A549 (cell line): ENCODE measurements around the gene PLEKHA6. TPM values are rescaled to one million over a fixed set of nuclear protein-coding genes. Genes with fewer than 3 reads are reported as not detected.

ENCODE experiments used
- ATAC-seq, 2 experiments: fragments of 200-7000 bp in 1 of 2; fragments of >200 bp in 1 of 2; cut with Nextera tagmentation in 1 of 2; cut with Tn5 transposase in 1 of 2; 3 replicates each; pipeline versions ENCODE4 v1.8.0 to v1.9.1; 2018 to 2020; ENCODE audit warnings: mild to moderate bottlenecking in 1 of 2, moderate library complexity in 1 of 2
- CTCF ChIA-PET: fragments of 300-600 bp; sonication (Branson Sonifier 250); formaldehyde crosslinking; extraction: SDS; loops from one replicate; lab custom pipeline; 2021; ENCODE audit warnings: antibody characterized with exemption, inconsistent platforms; lab: Yijun Ruan, JAX
- POLR2A ChIA-PET: fragments of 350-600 bp; formaldehyde crosslinking; extraction: SDS; loops from one replicate; lab custom pipeline; 2021; ENCODE audit warnings: antibody characterized with exemption, inconsistent platforms; lab: Yijun Ruan, JAX
- DNase-seq, 2 experiments: peaks; one replicate each; pipeline versions ENCODE4 v3.0.0 to v3.0.0-alpha.2; 2011 to 2016; ENCODE audit warnings: low read depth in 1 of 2, low spot score in 1 of 2
- FAIRE-seq: peaks from 2 replicates; lab custom pipeline; 2011; peaks lifted over from hg19 to GRCh38; lab: Jason Lieb, UNC
- H3K27ac ChIP-seq, 2 experiments: fragments of >200 bp; sonication (Bioruptor Twin); formaldehyde crosslinking; 3 replicates each; pipeline ENCODE4 v1.5.1; 2016 to 2017
- H3K4me1 ChIP-seq: fragments of >200 bp; sonication (Bioruptor Twin); formaldehyde crosslinking; 3 replicates; pipeline ENCODE4 v1.6.1; 2016
- H3K4me2 ChIP-seq: fragments of >200 bp; sonication (Bioruptor Twin); formaldehyde crosslinking; 3 replicates; pipeline ENCODE4 v1.6.1; 2016
- H3K4me3 ChIP-seq: fragments of >200 bp; sonication (Bioruptor Twin); formaldehyde crosslinking; 3 replicates; pipeline ENCODE4 v1.5.1; 2016
- H3K9me3 ChIP-seq: fragments of >200 bp; sonication (Bioruptor Twin); formaldehyde crosslinking; 3 replicates; pipeline ENCODE4 v1.6.1; 2016
- CBX2 ChIP-seq: fragments of 200-600 bp; sonication (generic); IDR thresholded peaks from 2 replicates; pipeline ENCODE4 v1.6.1; 2016; ENCODE audit warnings: low read depth, mild to moderate bottlenecking, borderline replicate concordance
- CTCF ChIP-seq: fragments of >200 bp; sonication (Bioruptor Twin); formaldehyde crosslinking; IDR thresholded peaks from 3 replicates; pipeline ENCODE4 v1.5.1; 2016
- E2F6 ChIP-seq: IDR thresholded peaks from 2 replicates; pipeline ENCODE4 v1.6.1; 2012; ENCODE audit warnings: low read depth, borderline replicate concordance
- EHF ChIP-seq: fragments of 250-450 bp; sonication (Bioruptor Pico); IDR thresholded peaks from 2 replicates; pipeline ENCODE4 v1.5.0; 2020; ENCODE audit warnings: mild to moderate bottlenecking
- ELK1 ChIP-seq: fragments of 150-350 bp; IDR thresholded peaks from 2 replicates; pipeline ENCODE4 v1.6.1; 2014; ENCODE audit warnings: low read depth, mild to moderate bottlenecking, low read length
- GATA3 ChIP-seq: IDR thresholded peaks from 2 replicates; pipeline ENCODE4 v1.6.1; 2012; ENCODE audit warnings: borderline replicate concordance
- HES2 ChIP-seq: fragments of >200 bp; sonication (Bioruptor Twin); formaldehyde crosslinking; IDR thresholded peaks from 2 replicates; pipeline ENCODE4 v1.6.1; 2016
- HMGXB4 ChIP-seq: fragments of 250-450 bp; sonication (Bioruptor Pico); IDR thresholded peaks from 2 replicates; pipeline ENCODE4 v1.5.0; 2021; ENCODE audit warnings: mild to moderate bottlenecking, moderate library complexity, borderline replicate concordance
- HOXB13 ChIP-seq: fragments of 250-450 bp; sonication (Bioruptor Pico); IDR thresholded peaks from 2 replicates; pipeline ENCODE4 v1.5.0; 2020; ENCODE audit warnings: low read depth, mild to moderate bottlenecking, moderate library complexity
- HOXB5 ChIP-seq: fragments of 250-450 bp; sonication (Bioruptor Pico); IDR thresholded peaks from 2 replicates; pipeline ENCODE4 v1.5.0; 2020; ENCODE audit warnings: mild to moderate bottlenecking, moderate library complexity
- JUNB ChIP-seq: fragments of >200 bp; sonication (Bioruptor Twin); formaldehyde crosslinking; IDR thresholded peaks from 2 replicates; pipeline ENCODE4 v1.6.1; 2016
- KDM1A ChIP-seq: fragments of 200-600 bp; sonication (generic); IDR thresholded peaks from 2 replicates; pipeline ENCODE4 v1.6.1; 2016; ENCODE audit warnings: low read depth, mild to moderate bottlenecking
- MAFK ChIP-seq: fragments of 450-650 bp; IDR thresholded peaks from 2 replicates; pipeline ENCODE4 v1.6.1; 2014; ENCODE audit not compliant: partially characterized antibody
- MAX ChIP-seq: IDR thresholded peaks from 2 replicates; pipeline ENCODE4 v1.6.1; 2012
- MAZ ChIP-seq: fragments of 150-350 bp; IDR thresholded peaks from 2 replicates; pipeline ENCODE4 v1.6.1; 2014; ENCODE audit warnings: antibody characterized with exemption, low read depth, low read length, borderline replicate concordance
- MYC ChIP-seq: IDR thresholded peaks from 2 replicates; pipeline ENCODE4 v1.6.1; 2012; ENCODE audit warnings: mild to moderate bottlenecking, inconsistent platforms, low read length, improper control_type of control experiment, borderline replicate concordance
- PBX3 ChIP-seq: IDR thresholded peaks from 2 replicates; pipeline ENCODE4 v1.6.1; 2012
- SREBF2 ChIP-seq: fragments of 450-650 bp; IDR thresholded peaks from 2 replicates; pipeline ENCODE4 v1.6.1; 2014; ENCODE audit warnings: mild to moderate bottlenecking, moderate library complexity
- ZFP36 ChIP-seq: fragments of 450-650 bp; IDR thresholded peaks from 2 replicates; pipeline ENCODE4 v1.6.1; 2014; ENCODE audit warnings: borderline replicate concordance; ENCODE audit not compliant: partially characterized antibody
- WGBS: methylation state at CpG from one replicate; pipeline ENCODE4 v1.1.6; 2017; ENCODE audit errors: missing lambda C conversion rate; 5-methylcytosine and 5-hydroxymethylcytosine counted together
- polyA plus RNA-seq, 4 experiments: library from polyadenylated mRNA; depleted of rRNA in 3 of 4; stranded (reverse); fragments of >200 nt; fragmentation: RNase III in 1 of 4; extraction: RNeasy Plus Mini Kit Qiagen cat#74134 plus additional on column Dnase treatment in 1 of 4; gene quantifications; 2 replicates in 3 of 4; 3 replicates in 1 of 4; pipeline ENCODE4 v1.2.3, GENCODE V29; 2011 to 2017
- TF ChIP-seq, protein P1 (sequence below): fragments of 200-600 bp; sonication (generic); IDR thresholded peaks from 2 replicates; pipeline ENCODE4 v1.6.1; 2016; ENCODE audit warnings: antibody characterized with exemption, mild to moderate bottlenecking, moderate library complexity

PLEKHA6 gene
- polyA plus RNA-seq, 2 of the 4 experiments (the other 2 are of a cell fraction) = 13.0 to 26.2 TPM

DNA sequence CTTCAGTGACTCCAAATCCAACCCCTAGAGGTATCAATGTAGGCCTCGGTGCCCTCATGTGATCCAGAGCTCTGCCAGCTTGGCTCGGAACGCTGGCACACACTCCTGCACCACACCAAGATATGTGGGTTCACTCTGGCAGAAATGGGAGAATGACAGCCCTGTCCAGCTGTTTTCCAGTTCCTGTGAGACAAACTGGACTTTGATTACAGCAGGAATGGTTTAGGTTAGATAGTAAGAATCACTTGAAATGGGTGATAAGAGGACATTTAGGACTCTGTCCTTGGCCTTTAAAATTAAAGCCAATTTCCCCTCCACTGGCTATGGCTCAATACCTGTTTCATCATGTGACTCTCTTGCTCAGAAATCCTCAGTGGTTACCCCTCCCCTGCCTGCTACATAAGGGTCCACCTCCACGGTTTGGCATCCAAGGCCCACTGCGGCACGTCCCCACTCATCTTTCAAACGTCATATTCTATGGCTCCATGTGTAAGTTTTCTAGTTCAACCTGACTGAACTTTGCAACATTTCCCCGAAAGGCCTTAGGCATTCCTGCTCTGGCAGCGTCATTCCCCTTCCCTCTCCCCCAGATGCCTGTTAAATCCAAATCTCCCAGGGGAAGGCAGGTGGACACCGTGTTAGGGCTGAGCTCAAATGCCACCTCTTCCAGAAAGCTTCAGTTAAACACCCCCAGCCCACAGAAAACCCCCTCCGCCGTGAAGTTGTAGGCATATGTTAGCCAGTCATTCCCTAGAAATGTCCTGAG lies 44.7 kb downstream of the PLEKHA6 start:
- CTCF ChIA-PET = interaction anchor here (0.8 to 5.2 kb wide), 7 partner anchors 12 to 188 kb away, joined by 3 to 26 read pairs (median 7); no protein-coding TSS in a partner anchor
- Histone ChIP-seq H3K27ac (peak overlapping the region; percentile 22 to 38; a peak in 2 of 6 replicates), H3K4me3 (no peak overlapping the region), H3K9me3 (no peaks in the 10 kb centered on the region), H3K4me1 (peaks cover 54% of the 10 kb centered on the region), H3K4me2 (no peak overlapping the region)
- no peak for DNase-seq
- WGBS = 85% methylated on average over 11 of the region's 12 CpGs
- no peak for ATAC-seq
- POLR2A ChIA-PET = interaction anchor here (1.2 kb wide), 1 partner anchor 62 kb away, joined by 3 read pairs; no protein-coding TSS in a partner anchor
- no peak for FAIRE-seq
- TF ChIP-seq CBX2 = no peak
- no peak for TF ChIP-seq HMGXB4 (CRISPR knock-in tag)
- no peak for TF ChIP-seq PBX3
- no peak for TF ChIP-seq ZFP36
- TF ChIP-seq E2F6 = no peak
- no peak for TF ChIP-seq EHF (CRISPR knock-in tag)
- TF ChIP-seq MYC = no peak
- TF ChIP-seq CTCF = no peak
- TF ChIP-seq MAX = no peak
- no peak for TF ChIP-seq ELK1
- TF ChIP-seq JUNB = no peak
- TF ChIP-seq MAZ = no peak
- TF ChIP-seq KDM1A = no peak
- no peak for TF ChIP-seq HOXB5 (CRISPR knock-in tag)
- no peak for TF ChIP-seq GATA3
- TF ChIP-seq HOXB13 (CRISPR knock-in tag) = no peak
- TF ChIP-seq SREBF2 = no peak
- TF ChIP-seq, protein P1, sequence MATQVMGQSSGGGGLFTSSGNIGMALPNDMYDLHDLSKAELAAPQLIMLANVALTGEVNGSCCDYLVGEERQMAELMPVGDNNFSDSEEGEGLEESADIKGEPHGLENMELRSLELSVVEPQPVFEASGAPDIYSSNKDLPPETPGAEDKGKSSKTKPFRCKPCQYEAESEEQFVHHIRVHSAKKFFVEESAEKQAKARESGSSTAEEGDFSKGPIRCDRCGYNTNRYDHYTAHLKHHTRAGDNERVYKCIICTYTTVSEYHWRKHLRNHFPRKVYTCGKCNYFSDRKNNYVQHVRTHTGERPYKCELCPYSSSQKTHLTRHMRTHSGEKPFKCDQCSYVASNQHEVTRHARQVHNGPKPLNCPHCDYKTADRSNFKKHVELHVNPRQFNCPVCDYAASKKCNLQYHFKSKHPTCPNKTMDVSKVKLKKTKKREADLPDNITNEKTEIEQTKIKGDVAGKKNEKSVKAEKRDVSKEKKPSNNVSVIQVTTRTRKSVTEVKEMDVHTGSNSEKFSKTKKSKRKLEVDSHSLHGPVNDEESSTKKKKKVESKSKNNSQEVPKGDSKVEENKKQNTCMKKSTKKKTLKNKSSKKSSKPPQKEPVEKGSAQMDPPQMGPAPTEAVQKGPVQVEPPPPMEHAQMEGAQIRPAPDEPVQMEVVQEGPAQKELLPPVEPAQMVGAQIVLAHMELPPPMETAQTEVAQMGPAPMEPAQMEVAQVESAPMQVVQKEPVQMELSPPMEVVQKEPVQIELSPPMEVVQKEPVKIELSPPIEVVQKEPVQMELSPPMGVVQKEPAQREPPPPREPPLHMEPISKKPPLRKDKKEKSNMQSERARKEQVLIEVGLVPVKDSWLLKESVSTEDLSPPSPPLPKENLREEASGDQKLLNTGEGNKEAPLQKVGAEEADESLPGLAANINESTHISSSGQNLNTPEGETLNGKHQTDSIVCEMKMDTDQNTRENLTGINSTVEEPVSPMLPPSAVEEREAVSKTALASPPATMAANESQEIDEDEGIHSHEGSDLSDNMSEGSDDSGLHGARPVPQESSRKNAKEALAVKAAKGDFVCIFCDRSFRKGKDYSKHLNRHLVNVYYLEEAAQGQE = no peak
- TF ChIP-seq HES2 = no peak
- TF ChIP-seq MAFK = no peak
